ENCODE data around the gene TMEM183A.
"Not testable (repeated sequence)": the region's sequence is repeated elsewhere in the genome, so short reads cannot be mapped to it uniquely, and the experiment has no call there.

The TMEM183A gene

GRCh38 chr1:203017692-203018091 is 10.5 kb downstream of the TMEM183A start:
- Histone ChIP-seq H3K4me2 (ENCODE audit: low read length) (no peak overlapping the region), H3K79me2 (ENCODE audit: insufficient read depth, low read length) (no peaks in the 10 kb centered on the region), H3K36me3 (ENCODE audit: insufficient read depth, low read length) (peaks cover 95% of the 10 kb centered on the region), H3K27me3 (ENCODE audit: insufficient read depth, low read length) (no peaks in the 10 kb centered on the region), H3K9ac (ENCODE audit: low read length) (no peak overlapping the region), H3K4me1 (ENCODE audit: insufficient read depth, low read length, severe bottlenecking) (no peaks in the 10 kb centered on the region), H3K9me2 (ENCODE audit: low read depth, low read length) (no peaks in the 10 kb centered on the region), H3K4me3 (ENCODE audit: low read depth, low read length, poor library complexity, severe bottlenecking) (no peak overlapping the region), H3F3A (ENCODE audit: insufficient read depth, low read length) (no peaks in the 10 kb centered on the region), H2AFZ (ENCODE audit: low read length) (no peak overlapping the region), H3K27ac (ENCODE audit: low read depth, low read length, poor library complexity, severe bottlenecking) (no peak overlapping the region), H4K20me1 (ENCODE audit: insufficient read depth, low read length) (no peaks in the 10 kb centered on the region), H3K9me3 (ENCODE audit: low read length) (no peaks in the 10 kb centered on the region)
- TF ChIP-seq, protein P1, sequence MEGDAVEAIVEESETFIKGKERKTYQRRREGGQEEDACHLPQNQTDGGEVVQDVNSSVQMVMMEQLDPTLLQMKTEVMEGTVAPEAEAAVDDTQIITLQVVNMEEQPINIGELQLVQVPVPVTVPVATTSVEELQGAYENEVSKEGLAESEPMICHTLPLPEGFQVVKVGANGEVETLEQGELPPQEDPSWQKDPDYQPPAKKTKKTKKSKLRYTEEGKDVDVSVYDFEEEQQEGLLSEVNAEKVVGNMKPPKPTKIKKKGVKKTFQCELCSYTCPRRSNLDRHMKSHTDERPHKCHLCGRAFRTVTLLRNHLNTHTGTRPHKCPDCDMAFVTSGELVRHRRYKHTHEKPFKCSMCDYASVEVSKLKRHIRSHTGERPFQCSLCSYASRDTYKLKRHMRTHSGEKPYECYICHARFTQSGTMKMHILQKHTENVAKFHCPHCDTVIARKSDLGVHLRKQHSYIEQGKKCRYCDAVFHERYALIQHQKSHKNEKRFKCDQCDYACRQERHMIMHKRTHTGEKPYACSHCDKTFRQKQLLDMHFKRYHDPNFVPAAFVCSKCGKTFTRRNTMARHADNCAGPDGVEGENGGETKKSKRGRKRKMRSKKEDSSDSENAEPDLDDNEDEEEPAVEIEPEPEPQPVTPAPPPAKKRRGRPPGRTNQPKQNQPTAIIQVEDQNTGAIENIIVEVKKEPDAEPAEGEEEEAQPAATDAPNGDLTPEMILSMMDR (IDR thresholded peaks at IDR 0.05; ENCODE audit: low read length), result no peak
- no peak for TF ChIP-seq EZH2 (IDR thresholded peaks at IDR 0.05; ENCODE audit: borderline replicate concordance, low read length)

DNA sequence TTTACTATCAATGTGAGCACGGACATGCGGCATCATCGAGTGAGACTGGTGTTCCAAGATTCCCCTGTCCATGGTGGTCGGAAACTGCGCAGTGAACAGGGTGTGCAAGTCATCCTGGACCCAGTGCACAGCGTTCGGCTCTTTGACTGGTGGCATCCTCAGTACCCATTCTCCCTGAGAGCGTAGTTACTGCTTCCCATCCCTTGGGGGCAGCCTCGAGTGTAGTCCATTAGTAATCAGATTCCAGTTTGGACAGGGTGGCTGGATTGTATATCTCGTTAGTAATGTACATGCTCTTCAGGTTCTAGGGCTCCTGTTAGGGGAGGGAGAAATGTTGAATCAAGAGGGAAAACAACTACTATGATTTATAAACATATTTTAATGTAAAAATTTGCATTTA is 15.7 kb downstream of the TMEM183A start:
- not testable (repeated sequence) for H3K9ac ChIP-seq (ENCODE audit: low read length); H3K27ac ChIP-seq (ENCODE audit: low read depth, low read length, poor library complexity, severe bottlenecking); H3K4me2 ChIP-seq (ENCODE audit: low read length); H3K4me3 ChIP-seq (ENCODE audit: low read depth, low read length, poor library complexity, severe bottlenecking); H4K20me1 ChIP-seq (ENCODE audit: insufficient read depth, low read length); H3K4me1 ChIP-seq (ENCODE audit: insufficient read depth, low read length, severe bottlenecking); H3K27me3 ChIP-seq (ENCODE audit: insufficient read depth, low read length); H3K9me3 ChIP-seq (ENCODE audit: low read length); H3K79me2 ChIP-seq (ENCODE audit: insufficient read depth, low read length); H3K9me2 ChIP-seq (ENCODE audit: low read depth, low read length); H2AFZ ChIP-seq (ENCODE audit: low read length); H3F3A ChIP-seq (ENCODE audit: insufficient read depth, low read length)
- H3K36me3 ChIP-seq (ENCODE audit: insufficient read depth, low read length), result peaks cover 70% of the 10 kb centered on the region

DNA sequence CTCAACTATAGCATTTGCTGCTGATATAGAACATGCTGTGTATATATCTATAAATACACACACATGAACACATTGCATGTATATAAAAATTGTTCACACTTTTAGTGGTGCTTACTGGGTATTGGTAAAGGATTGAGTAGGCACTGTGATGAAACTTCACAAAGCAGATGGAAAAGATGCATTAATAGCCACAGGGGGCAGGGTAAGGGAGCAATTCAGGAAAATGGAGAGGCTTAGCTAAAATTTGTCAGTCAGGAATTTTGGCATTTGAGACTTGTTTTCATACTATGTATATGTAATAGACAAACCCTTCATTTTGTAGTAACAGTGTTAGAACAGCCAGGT is 18.5 kb downstream of the TMEM183A start:
- H3K4me3 ChIP-seq (ENCODE audit: low read depth, low read length, poor library complexity, severe bottlenecking), result peak overlapping the region; percentile 60
- peaks cover 9% of the 10 kb centered on the region for H3K4me1 ChIP-seq (ENCODE audit: insufficient read depth, low read length, severe bottlenecking)
- no peaks in the 10 kb centered on the region for H3K27me3 ChIP-seq (ENCODE audit: insufficient read depth, low read length)
- H2AFZ ChIP-seq (ENCODE audit: low read length), result peak overlapping the region; percentile 85
- no peak overlapping the region for H3K9ac ChIP-seq (ENCODE audit: low read length)
- peaks cover 47% of the 10 kb centered on the region for H3K36me3 ChIP-seq (ENCODE audit: insufficient read depth, low read length)
- no peaks in the 10 kb centered on the region for H3K9me3 ChIP-seq (ENCODE audit: low read length)
- H3K27ac ChIP-seq (ENCODE audit: low read depth, low read length, poor library complexity, severe bottlenecking), result no peak overlapping the region
- no peaks in the 10 kb centered on the region for H3F3A ChIP-seq (ENCODE audit: insufficient read depth, low read length)
- H3K4me2 ChIP-seq (ENCODE audit: low read length), result peak overlapping the region; percentile 73; the same call in 1 of the 2 replicates
- TF ChIP-seq EZH2 (IDR thresholded peaks at IDR 0.05; ENCODE audit: borderline replicate concordance, low read length), result no peak
- TF ChIP-seq, protein P1 (IDR thresholded peaks at IDR 0.05; ENCODE audit: low read length), result no peak
- no peaks in the 10 kb centered on the region for H3K9me2 ChIP-seq (ENCODE audit: low read depth, low read length)
- H4K20me1 ChIP-seq (ENCODE audit: insufficient read depth, low read length), result no peaks in the 10 kb centered on the region
- H3K79me2 ChIP-seq (ENCODE audit: insufficient read depth, low read length), result no peaks in the 10 kb centered on the region

DNA sequence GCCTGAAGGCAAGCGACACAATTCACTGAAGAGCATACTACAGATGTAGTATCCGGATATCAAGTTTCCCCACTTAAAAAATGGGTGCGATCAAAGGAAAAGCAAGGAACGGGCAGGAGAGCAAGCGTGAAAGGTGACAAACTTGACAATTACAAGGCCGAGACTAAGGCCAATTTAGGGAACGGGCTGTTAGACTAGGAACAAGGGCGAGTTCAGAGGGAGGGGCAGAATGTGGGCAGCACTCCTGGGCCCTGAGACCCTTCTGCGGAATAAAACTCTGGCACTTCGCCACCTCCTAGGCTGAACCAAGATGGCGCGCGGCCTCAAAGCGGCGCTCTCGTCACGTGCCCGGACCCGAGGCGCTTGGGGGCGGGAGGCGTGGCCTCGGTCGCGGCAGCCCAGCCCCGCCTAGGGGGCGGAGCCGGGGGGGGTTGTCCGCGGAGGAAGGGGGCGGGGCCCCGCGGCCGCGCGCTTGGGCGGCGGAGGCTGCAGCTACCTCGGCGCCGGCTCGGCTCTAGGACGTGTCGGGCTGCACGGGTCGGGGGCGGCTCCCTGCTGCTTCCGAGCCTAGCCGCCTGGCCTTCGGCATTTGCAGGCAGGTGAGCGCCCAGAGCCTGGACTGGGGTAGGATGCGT is 19.0 kb downstream of the TMEM183A start, which contains the start of gene PPFIA4:
TSS of gene PPFIA4 (plus strand) at position 461 of the 635 bp plus-strand sequence. CDS start 12,518 bp downstream, outside the sequence.
- Histone ChIP-seq H3K36me3 (ENCODE audit: insufficient read depth, low read length) (peaks cover 42% of the 10 kb centered on the region), H3F3A (ENCODE audit: insufficient read depth, low read length) (no peaks in the 10 kb centered on the region), H3K79me2 (ENCODE audit: insufficient read depth, low read length) (no peaks in the 10 kb centered on the region), H3K4me3 (ENCODE audit: low read depth, low read length, poor library complexity, severe bottlenecking) (peak within 1 kb of the TSS; percentile 60), H3K9me2 (ENCODE audit: low read depth, low read length) (no peaks in the 10 kb centered on the region), H3K4me1 (ENCODE audit: insufficient read depth, low read length, severe bottlenecking) (peaks cover 9% of the 10 kb centered on the region), H3K9me3 (ENCODE audit: low read length) (no peaks in the 10 kb centered on the region), H3K27me3 (ENCODE audit: insufficient read depth, low read length) (no peaks in the 10 kb centered on the region), H4K20me1 (ENCODE audit: insufficient read depth, low read length) (no peaks in the 10 kb centered on the region), H3K27ac (ENCODE audit: low read depth, low read length, poor library complexity, severe bottlenecking) (no peak within 1 kb of the TSS), H3K9ac (ENCODE audit: low read length) (peak within 1 kb of the TSS; percentile 47; the same call in 1 of the 2 replicates), H3K4me2 (ENCODE audit: low read length) (peak within 1 kb of the TSS; percentile 73), H2AFZ (ENCODE audit: low read length) (peak within 1 kb of the TSS; percentile 85)
- TF ChIP-seq EZH2 (IDR thresholded peaks at IDR 0.05; ENCODE audit: borderline replicate concordance, low read length), result no peak
- TF ChIP-seq, protein P1 (IDR thresholded peaks at IDR 0.05; ENCODE audit: low read length), result no peak
